PC-3 (cell line): Measurements from ENCODE around the gene MPDZ. TPM values are rescaled to one million over a fixed set of nuclear protein-coding genes. Genes with fewer than 3 reads are reported as not detected.

Experiments used
- ATAC-seq: fragments of 200-7000 bp; cut with Tn5 transposase; 2 replicates; pipeline ENCODE4 v1.9.1; 2020; ENCODE audit warnings: mild to moderate bottlenecking, moderate library complexity
- BruUV-seq: library from RNA; stranded (reverse); fragments of 400-500 nt; replicated peaks from 2 replicates; lab custom pipeline; 2021; lab: Mats Ljungman, UMichigan
- CTCF ChIA-PET: fragments of 300-600 bp; sonication (Branson Sonifier 250); formaldehyde crosslinking; loops from one replicate; lab custom pipeline; 2022; ENCODE audit warnings: antibody characterized with exemption; lab: Charles Lee
- POLR2A ChIA-PET: fragments of 300-600 bp; sonication (Branson Sonifier 250); formaldehyde crosslinking; loops from one replicate; lab custom pipeline; 2022; ENCODE audit warnings: antibody characterized with exemption; ENCODE audit not compliant: unreplicated experiment; lab: Charles Lee
- DNase-seq: peaks from one replicate; pipeline ENCODE4 v3.0.0-alpha.2; 2015
- H2AFZ ChIP-seq: fragments of 300-600 bp; sonication (generic); 2 replicates; pipeline ENCODE4 v1.6.0; 2016; ENCODE audit warnings: antibody characterized with exemption, low read length
- H3F3A ChIP-seq: fragments of 300-600 bp; sonication (generic); one replicate; pipeline ENCODE4 v1.6.0; 2017; ENCODE audit warnings: antibody characterized with exemption, low read length, control low read depth, mild to moderate bottlenecking; ENCODE audit not compliant: unreplicated experiment
- H3K27ac ChIP-seq: fragments of 300-600 bp; sonication (generic); 2 replicates; pipeline ENCODE4 v1.5.1; 2016; ENCODE audit warnings: mild to moderate bottlenecking, low read length
- H3K27me3 ChIP-seq: fragments of 300-600 bp; sonication (generic); 2 replicates; pipeline ENCODE4 v1.6.1; 2016; ENCODE audit warnings: low read length, mixed read lengths
- H3K36me3 ChIP-seq: fragments of 300-600 bp; sonication (generic); 2 replicates; pipeline ENCODE4 v1.6.1; 2016; ENCODE audit warnings: low read depth, mixed run types, low read length, mixed read lengths
- H3K4me1 ChIP-seq: fragments of 300-600 bp; sonication (generic); 2 replicates; pipeline ENCODE4 v1.5.1; 2016; ENCODE audit warnings: low read length; ENCODE audit not compliant: insufficient read depth
- H3K4me2 ChIP-seq: fragments of 300-600 bp; sonication (generic); 2 replicates; pipeline ENCODE4 v1.6.0; 2016; ENCODE audit warnings: low read length
- H3K4me3 ChIP-seq: fragments of 300-600 bp; sonication (generic); 2 replicates; pipeline ENCODE4 v1.5.1; 2016; ENCODE audit warnings: mild to moderate bottlenecking, low read length, mixed read lengths
- H3K79me2 ChIP-seq: fragments of 300-600 bp; sonication (generic); 2 replicates; pipeline ENCODE4 v1.6.1; 2017; ENCODE audit warnings: low read length, mixed read lengths
- H3K9ac ChIP-seq: fragments of 300-600 bp; sonication (generic); 2 replicates; pipeline ENCODE4 v1.6.0; 2016; ENCODE audit warnings: mild to moderate bottlenecking, low read length
- H3K9me2 ChIP-seq: fragments of 300-600 bp; sonication (generic); replicated peaks from 2 replicates; pipeline ENCODE4 v1.6.1; 2016; ENCODE audit warnings: mixed run types, low read length, mixed read lengths
- H3K9me3 ChIP-seq: fragments of 300-600 bp; sonication (generic); 2 replicates; pipeline ENCODE4 v1.6.1; 2016; ENCODE audit warnings: low read length, mixed read lengths
- H4K20me1 ChIP-seq: fragments of 300-600 bp; sonication (generic); 2 replicates; pipeline ENCODE4 v1.6.1; 2016; ENCODE audit warnings: low read length, mixed read lengths
- CTCF ChIP-seq: fragments of 300-600 bp; sonication (generic); conservative IDR thresholded peaks from 2 replicates; pipeline ENCODE4 v1.5.1; 2017; ENCODE audit warnings: antibody characterized with exemption, low read depth, mild to moderate bottlenecking, low read length
- EZH2 ChIP-seq: fragments of 300-600 bp; sonication (generic); IDR thresholded peaks from one replicate; pipeline ENCODE4 v1.6.1; 2017; ENCODE audit warnings: antibody characterized with exemption, mild to moderate bottlenecking, low read length; ENCODE audit not compliant: unreplicated experiment
- EZH2phosphoT487 ChIP-seq: fragments of 300-600 bp; sonication (generic); IDR thresholded peaks from 2 replicates; pipeline ENCODE4 v1.6.1; 2018; ENCODE audit warnings: mild to moderate bottlenecking, antibody characterized with exemption, low read length, borderline replicate concordance
- intact Hi-C: fragments of 100-400 bp; cut with micrococcal nuclease; formaldehyde crosslinking; loops from 2 replicates; pipeline ENCODE4 v1.9.0; 2023
- total RNA-seq: library from RNA; depleted of rRNA; stranded (reverse); fragments of >200 nt; gene quantifications from 2 replicates; pipeline ENCODE4 v1.2.3, GENCODE V29; 2014

Gene MPDZ
- total RNA-seq, 1 experiment from 2014 or later, result 6.1 TPM

- CTCF ChIA-PET, result no interaction called here
Observed at GRCh38 chr9:13220837-13221236, 58.7 kb downstream of the MPDZ start.

GRCh38 chr9:13215791-13216554 lies 63.5 kb downstream of the MPDZ start:
- Histone ChIP-seq H3K9ac (no peak overlapping the region), H3K4me2 (no peak overlapping the region), H4K20me1 (no peaks in the 10 kb centered on the region), H3K27me3 (no peaks in the 10 kb centered on the region), H3K4me1 (no peaks in the 10 kb centered on the region), H3K9me3 (no peaks in the 10 kb centered on the region), H2AFZ (no peak overlapping the region), H3K9me2 (no peaks in the 10 kb centered on the region), H3F3A (no peaks in the 10 kb centered on the region), H3K36me3 (no peaks in the 10 kb centered on the region), H3K4me3 (no peak overlapping the region), H3K27ac (no peak overlapping the region), H3K79me2 (no peaks in the 10 kb centered on the region)
- TF ChIP-seq EZH2, result no peak
- no peak for TF ChIP-seq EZH2phosphoT487
- no peak for TF ChIP-seq CTCF
- intact Hi-C loops, result loop anchor here (10.0 kb wide), 1 partner anchor 209 kb away; no protein-coding TSS in a partner anchor
- ChIA-PET CTCF (interaction anchor here (0.7 kb wide), 1 partner anchor 126 kb away, joined by 3 read pairs; no protein-coding TSS in a partner anchor), POLR2A (no interaction called here)
- DNase-seq (no peak), ATAC-seq (no peak)
- no TSS peak for BruUV-seq

More at GRCh38 chr9:13220837-13221236, 58.7 kb downstream of the MPDZ start:
- Histone ChIP-seq H2AFZ (no peak overlapping the region), H3K9ac (no peak overlapping the region), H3K27me3 (no peaks in the 10 kb centered on the region), H3K4me2 (no peak overlapping the region), H3K4me1 (no peaks in the 10 kb centered on the region), H3K79me2 (no peaks in the 10 kb centered on the region), H3K36me3 (no peaks in the 10 kb centered on the region), H4K20me1 (no peaks in the 10 kb centered on the region), H3F3A (no peaks in the 10 kb centered on the region), H3K9me2 (no peaks in the 10 kb centered on the region), H3K27ac (no peak overlapping the region), H3K4me3 (no peak overlapping the region), H3K9me3 (no peaks in the 10 kb centered on the region)
- POLR2A ChIA-PET, result interaction anchor here (0.5 kb wide), 1 partner anchor 108 kb away, joined by 3 read pairs; no protein-coding TSS in a partner anchor
- DNase-seq (no peak), ATAC-seq (no peak)
- BruUV-seq, result no TSS peak
- TF ChIP-seq EZH2phosphoT487, result no peak
- no peak for TF ChIP-seq CTCF
- no peak for TF ChIP-seq EZH2
- intact Hi-C loops, result no loop called here

- intact Hi-C loops, result loop anchor here (10.0 kb wide), 1 partner anchor 211 kb away; no protein-coding TSS in a partner anchor
- CTCF ChIA-PET, result interaction anchor here (0.5 kb wide), 1 partner anchor 475 kb away, joined by 3 read pairs; no protein-coding TSS in a partner anchor
Observed at GRCh38 chr9:13213998-13214397, 65.5 kb downstream of the MPDZ start.

More at GRCh38 chr9:13213998-13214397, 65.5 kb downstream of the MPDZ start:
- Histone ChIP-seq H3K27me3 (no peaks in the 10 kb centered on the region), H3K4me1 (no peaks in the 10 kb centered on the region), H3K9me3 (no peaks in the 10 kb centered on the region), H4K20me1 (no peaks in the 10 kb centered on the region), H3K36me3 (no peaks in the 10 kb centered on the region), H3K79me2 (no peaks in the 10 kb centered on the region), H3F3A (no peaks in the 10 kb centered on the region), H3K9ac (no peak overlapping the region), H3K4me2 (no peak overlapping the region), H3K27ac (no peak overlapping the region), H3K9me2 (no peaks in the 10 kb centered on the region), H2AFZ (no peak overlapping the region), H3K4me3 (no peak overlapping the region)
- no peak for ATAC-seq
- TF ChIP-seq CTCF (no peak), EZH2phosphoT487 (no peak), EZH2 (no peak)
- POLR2A ChIA-PET, result no interaction called here
- DNase-seq, result no peak
- BruUV-seq, result no TSS peak
